ENCODE results near the gene DDX27.
A peak's percentile ranks its signal among the peaks of the same experiment; 100 is the strongest.
"Not testable (repeated sequence)": the region's sequence is repeated elsewhere in the genome, so short reads cannot be mapped to it uniquely, and the experiment has no call there.

Gene DDX27

DNA sequence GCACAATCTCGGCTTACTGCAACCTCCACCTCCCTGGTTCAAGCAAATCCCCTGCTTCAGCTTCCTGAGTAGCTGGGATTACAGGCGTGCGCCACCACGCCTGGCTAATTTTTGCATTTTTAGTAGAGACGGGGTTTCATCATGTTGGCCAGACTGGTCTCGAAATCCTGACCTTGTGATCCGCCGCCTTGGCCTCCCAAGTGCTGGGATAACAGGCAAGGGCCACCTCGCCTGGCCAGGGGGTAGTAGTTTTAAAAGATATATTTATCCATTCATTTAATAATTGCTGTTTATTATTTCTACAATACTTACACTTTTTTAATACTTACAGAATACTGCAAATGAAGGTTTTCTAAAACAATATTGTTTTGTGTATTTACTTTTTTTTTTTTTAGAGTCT is 15.5 kb upstream of the DDX27 start:
- no peak for DNase-seq

DNA sequence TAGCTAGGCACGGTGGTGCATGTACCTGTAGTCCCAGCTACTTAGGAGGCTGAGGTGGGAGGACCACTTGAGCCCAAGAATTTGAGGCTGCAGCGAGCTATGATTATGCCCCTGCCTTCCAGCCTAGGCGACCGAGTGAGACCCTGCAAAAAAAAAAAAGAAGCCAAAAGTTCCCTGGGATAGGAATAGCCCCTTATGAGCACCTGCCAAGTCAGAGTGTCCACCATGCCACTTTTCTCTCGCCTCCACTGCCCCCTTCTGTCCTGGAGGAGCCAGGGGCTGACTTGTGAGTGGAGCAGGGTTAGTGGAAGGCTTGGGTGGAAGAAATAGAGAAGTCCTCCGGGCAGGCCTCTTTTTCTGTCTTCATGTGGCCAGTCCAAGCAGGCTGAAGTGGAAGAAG is 12.1 kb upstream of the DDX27 start:
- no peak for DNase-seq

DNA sequence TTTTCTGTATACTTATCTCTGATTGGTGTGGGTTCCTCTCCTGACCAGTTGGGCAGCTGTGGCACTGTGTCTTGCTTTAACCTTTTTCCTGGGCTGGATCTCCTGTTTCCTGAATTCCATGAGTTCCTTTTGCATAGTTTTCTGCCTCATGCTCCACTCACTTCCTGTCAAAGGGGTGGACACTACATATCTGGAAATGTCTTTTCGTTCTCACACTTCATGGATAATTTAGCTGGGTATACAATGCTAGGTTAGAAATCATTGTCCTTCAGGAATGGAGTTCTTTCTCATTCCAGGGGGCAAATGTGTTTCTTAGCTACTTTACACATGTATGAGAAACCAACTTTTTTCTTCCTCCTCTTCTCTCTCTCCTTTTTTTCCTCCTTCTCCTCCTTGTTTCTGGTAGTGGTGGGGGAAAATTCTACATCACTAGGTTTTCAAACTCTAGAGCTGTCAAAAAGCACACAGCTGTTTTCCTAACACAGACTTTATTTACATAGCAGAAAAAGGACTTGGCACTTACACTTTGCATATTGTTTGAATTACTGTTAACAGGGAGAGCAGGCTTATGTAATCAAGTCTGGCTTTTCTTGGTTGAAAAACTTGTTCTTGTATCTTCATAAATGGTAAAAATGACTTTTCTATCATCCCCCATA is 9.0 kb upstream of the DDX27 start:
- no peak for DNase-seq

- DNase-seq = no peak
These were observed 8.5 kb upstream of the DDX27 start for GRCh38 chr20:49210757-49211110.

- DNase-seq = peak; percentile 32
These were observed 4.6 kb upstream of the DDX27 start for GRCh38 chr20:49214571-49214970.

GRCh38 chr20:49215232-49215631 is 4.0 kb upstream of the DDX27 start:
- DNase-seq = no peak

DNA sequence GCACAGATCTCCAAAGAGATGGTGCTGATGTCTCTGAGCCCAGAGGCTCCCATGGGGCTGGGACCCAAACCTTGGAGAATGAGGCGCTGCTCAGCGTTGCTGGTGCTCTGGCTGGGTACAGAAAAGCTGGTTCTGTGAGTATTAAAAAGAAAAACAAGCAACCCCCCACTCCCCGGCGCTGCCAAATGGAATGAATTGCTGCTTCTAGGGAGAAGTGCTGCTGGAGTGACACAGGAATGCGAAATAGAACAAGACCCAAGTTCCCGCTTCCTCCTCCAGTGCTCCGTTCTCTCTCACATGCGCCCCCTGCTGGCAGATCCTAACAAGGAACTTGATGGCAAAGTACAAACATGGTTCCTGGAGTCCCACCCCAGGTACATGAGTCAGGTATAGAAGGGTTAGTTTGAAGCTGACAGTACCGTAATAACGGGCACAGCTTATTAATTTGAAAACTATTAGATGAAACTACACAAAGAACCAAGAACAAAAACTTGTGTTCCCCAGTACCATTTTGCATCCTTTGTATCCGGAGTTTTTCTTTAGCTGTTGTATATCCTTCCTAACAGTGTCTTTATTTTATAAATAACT is 2.1 kb upstream of the DDX27 start:
- peak; percentile 97 for DNase-seq

- DNase-seq = not testable (repeated sequence)
These were observed 501 bp upstream of the DDX27 start for GRCh38 chr20:49218739-49219090.

DNA sequence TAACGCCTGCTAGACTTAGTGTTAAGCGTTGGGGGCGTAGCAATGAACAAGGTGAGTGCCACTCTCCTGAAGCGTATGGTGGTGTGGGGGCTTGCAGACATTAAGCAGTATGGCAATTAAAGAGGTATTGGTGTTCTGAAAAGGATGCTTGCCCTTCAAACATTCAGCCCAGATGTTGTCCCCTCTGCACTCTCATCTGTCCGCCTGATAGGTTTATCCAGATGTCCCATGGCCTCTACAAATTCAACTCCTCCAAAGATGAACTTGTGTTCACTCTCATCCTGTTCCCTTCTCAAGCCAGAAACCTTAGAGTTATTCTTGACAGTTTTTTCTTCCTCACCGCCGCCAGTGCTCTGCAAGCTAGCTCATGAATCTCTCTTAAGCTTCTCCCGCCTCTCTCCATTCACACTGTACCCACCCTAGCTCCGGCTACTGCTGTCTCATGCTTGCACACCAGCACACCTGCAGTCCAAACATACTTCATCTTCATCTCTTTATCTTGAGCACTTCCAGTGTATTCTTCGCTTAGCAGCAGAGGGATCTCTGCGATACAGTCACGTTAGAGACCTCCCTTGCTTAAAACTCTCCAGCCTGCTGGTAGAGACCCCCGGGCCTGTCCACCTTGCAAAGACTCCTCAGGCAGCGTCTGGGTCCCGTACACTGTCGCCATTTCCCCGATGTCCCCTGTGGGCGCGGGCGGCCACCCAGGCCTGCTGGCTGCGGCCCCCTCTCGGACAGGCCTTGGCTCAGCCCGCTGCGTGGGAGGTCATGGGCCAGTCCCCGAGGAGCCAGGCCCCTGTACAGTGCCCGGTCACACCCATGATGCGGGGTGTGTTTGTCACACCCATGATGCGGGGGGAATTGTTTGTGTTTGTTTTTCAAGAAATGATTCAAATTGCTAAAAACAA is 962 bp downstream of the DDX27 start:
- DNase-seq = no peak

GRCh38 chr20:49225896-49226295 is 6.7 kb downstream of the DDX27 start:
- no peak for DNase-seq

- no peak for DNase-seq
These were observed 9.5 kb downstream of the DDX27 start for GRCh38 chr20:49228676-49229075.

DNA sequence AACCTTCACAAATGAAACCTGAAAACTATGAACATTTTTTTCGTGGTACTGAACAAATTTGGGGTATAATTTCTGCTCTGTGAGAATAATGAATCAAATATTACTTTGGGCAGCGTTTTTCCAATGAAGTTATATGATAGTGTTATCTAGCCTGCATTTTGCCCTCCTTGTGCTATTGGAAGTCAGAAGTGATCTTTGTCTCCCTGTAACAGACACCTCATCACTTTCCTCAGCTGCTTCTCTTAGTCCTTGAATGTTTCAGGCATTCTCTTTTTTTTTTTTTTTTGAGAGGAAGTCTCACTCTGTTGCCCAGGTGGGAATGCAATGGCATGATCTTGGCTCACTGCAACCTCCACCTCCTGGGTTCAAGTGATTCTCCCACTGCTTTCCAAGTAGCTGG is 10.2 kb downstream of the DDX27 start:
- no peak for DNase-seq

DNA sequence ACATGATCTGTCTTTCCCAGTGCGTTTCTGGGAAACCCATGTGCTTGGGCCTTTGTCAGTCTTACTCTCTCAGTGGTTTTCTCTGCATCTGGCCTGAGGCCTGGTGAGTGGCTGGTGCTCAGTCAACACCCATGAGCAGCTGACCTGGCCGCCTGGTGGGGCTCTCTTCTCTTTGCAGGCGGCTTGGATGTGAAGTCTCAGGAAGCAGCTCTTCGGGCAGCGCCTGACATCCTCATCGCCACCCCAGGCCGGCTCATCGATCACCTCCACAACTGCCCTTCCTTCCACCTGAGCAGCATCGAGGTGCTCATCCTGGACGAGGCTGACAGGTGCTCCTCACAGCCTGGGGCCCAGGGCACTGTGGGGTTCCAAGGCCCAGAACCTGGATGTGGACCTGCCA is 10.8 kb downstream of the DDX27 start:
- DNase-seq = no peak

DNA sequence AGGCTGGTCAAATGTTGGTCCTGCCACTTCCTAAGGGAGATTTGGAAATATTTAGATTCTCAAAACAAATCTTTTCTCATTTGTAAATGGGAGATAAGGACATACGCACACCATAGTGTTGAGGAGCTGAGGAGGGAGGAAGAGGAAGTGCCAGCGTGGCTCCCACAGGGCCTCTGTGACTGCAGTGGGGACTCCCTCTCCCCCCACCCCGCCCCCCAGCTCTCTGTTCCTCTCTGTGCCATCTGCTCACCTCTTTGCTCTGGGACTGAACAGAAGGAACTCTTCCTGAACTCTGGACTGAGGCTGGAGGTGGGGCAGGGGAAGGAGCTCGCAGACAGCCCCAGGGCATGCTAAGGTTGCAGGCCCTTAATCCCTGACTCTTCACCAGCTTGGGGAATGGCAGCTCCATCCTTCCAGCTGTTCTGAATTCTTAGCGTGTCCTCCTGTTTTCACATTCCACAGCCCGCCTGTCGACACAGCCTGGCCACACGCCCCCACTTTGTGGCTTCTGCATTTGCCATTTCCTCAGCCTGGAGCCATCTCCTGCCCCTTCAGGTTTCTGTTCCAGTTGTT is 11.4 kb downstream of the DDX27 start:
- peak; percentile 70 for DNase-seq

GRCh38 chr20:49231471-49231870 is 12.3 kb downstream of the DDX27 start:
- DNase-seq = no peak

DNA sequence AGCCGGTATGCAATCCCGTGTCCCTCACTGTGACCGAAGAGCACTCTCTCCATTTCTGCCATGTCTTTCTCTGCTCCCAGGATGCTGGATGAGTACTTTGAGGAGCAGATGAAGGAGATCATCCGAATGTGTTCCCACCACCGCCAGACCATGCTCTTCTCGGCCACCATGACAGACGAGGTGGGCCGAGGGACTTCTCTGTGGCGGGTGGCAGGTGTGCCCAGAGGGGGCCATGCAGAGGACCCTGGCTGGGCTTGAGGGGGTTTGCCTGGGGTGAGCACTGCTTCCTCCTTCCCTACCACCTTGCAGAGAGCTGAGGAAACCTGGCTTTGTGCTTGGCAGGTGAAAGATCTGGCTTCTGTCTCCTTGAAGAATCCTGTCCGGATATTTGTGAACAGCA is 14.0 kb downstream of the DDX27 start:
- no peak for DNase-seq

GRCh38 chr20:49234831-49235230 is 15.6 kb downstream of the DDX27 start:
- no peak for DNase-seq

DNA sequence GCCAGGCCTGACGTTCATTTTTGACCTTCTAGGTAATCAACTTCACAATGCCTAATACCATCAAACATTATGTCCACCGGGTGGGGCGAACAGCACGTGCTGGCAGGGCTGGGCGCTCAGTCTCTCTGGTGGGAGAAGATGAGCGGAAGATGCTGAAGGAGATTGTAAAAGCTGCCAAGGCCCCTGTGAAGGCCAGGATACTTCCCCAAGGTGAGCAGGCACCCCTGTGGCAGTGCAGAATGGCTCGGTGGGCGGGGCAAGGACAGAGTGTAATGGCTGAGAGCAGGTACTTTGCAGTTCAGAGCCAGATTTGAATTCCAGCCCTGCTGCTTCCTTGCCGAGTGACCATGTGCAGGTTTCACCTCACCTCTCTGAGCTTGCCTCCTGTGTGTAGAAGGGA is 17.1 kb downstream of the DDX27 start:
- DNase-seq = no peak

DNA sequence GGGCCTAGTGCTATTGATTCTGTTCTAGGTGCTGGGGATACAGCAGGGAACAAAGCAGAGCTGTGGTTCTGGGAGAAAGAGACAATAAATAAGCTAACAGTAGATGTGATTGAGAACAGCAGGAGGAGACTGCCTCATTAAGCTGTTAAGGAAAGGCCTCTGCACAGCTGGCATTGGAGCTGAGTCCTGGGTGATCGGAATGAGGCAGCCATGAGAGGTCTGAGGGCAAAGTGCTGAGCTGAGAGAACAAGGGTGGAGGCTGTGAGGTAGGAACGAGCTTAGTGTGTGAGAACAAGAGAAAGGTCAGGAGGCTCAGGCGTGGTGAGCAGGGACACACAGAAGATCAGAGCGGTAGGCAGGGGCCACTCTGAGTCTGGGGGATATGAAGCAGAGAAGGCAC is 18.3 kb downstream of the DDX27 start:
- DNase-seq = no peak

GRCh38 chr20:49245921-49246740 is 26.9 kb downstream of the DDX27 start:
- DNase-seq = peak; percentile 22

DNA sequence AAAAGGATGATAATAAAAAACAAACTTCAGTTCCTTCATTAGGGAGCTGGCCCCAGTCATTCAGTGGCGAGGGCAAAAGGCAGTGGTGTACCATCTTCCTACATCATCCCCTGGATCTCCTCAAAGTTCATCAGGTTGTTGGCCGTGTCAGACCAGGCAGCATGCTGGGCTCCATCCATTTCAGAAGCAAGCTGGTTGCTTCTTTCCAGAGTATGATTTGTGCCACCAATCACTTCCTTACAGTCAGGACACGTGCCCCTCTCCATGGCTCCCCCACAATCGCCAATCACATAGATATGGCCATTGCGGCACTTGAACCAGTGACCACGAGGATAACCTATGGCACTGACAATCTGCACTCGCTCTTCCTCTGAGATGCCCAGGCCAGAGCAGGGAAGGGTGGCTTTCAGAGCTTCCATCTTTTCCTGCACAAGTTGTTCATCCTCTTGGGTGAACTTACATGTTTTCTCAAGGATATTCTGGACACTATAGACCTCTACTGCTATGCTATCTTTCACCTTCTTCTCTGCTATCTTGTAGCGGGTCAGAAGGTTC is 28.0 kb downstream of the DDX27 start:
- no peak for DNase-seq

- DNase-seq = no peak
These were observed 28.6 kb downstream of the DDX27 start for GRCh38 chr20:49247792-49248191.

DNA sequence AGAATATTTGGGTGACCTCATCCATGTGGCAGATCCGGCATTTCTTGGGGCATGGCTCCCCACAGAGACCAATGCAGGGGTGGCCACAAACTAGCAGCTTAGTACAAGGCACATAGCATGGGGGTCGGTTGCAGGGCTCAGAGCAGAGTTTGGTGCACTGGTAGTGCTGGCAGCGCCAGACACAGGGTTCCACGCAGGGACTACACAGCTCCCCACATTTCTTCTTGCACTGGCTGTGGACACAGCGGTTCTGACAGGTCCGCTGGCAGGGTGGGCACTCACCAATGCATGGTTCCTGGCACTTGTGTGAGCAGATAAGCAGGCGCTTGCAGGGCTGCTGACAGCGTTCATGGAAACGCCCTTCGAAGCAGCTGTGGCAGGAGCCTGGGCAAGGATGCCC is 29.1 kb downstream of the DDX27 start:
- no peak for DNase-seq

Measured in suppressor macrophage treated with lipopolysaccharide for 4 hours (primary cell).